ENCODE results near the gene C2orf76.

The C2orf76 gene

DNA sequence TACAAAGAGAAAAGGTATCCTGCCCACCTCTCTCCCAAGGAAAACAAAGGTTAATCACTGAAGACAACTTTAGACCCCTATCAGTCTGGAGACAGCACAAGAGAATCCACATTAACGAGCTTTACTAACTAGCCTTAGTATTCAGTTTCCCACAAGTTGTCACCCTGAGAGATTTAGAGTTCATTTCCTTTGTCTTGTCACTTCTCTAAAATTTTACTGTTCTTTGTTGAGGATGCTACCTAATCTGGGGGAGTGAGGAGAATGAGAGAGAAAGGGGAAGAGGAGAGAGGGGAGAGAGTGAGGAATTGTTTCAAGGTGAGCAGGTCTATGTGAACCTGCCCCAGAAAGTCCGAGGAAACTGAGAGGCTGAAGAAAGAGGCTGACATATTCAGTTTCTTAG, 28.4 kb downstream of the C2orf76 start:
- no peak for DNase-seq (ENCODE audit: low read depth in 3 of 3)

- no peak for DNase-seq (ENCODE audit: low read depth in 3 of 3)
These were observed 28.9 kb downstream of the C2orf76 start for GRCh38 chr2:119337749-119338148.

- no peak for DNase-seq (ENCODE audit: low read depth in 3 of 3)
These were observed 32.8 kb downstream of the C2orf76 start for GRCh38 chr2:119333833-119334232.

- DNase-seq (ENCODE audit: low read depth in 3 of 3) = no peak
These were observed 33.3 kb downstream of the C2orf76 start for GRCh38 chr2:119333360-119333759.

- no peak for DNase-seq (ENCODE audit: low read depth in 3 of 3)
These were observed 33.7 kb downstream of the C2orf76 start for GRCh38 chr2:119332953-119333352.

DNA sequence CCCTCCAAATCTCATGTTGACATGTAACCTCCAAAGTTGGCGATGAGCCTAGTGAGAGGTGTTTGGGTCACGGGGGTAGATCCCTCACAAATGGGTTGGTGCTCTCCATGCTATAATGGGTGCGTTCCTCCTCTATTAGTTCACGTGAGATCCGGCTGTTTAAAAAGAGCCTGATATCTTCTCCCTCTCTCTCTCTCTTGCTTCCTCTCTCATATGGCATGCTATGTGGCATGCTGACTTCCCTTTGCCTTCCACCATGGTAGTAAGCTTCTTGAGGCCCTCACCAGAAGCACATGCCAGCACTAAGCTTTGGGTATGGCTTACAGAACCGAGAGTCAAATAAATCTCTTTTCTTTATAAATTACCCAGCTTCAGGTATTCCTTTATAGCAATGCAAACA, 39.2 kb downstream of the C2orf76 start:
- DNase-seq (ENCODE audit: low read depth in 3 of 3) = no peak

DNA sequence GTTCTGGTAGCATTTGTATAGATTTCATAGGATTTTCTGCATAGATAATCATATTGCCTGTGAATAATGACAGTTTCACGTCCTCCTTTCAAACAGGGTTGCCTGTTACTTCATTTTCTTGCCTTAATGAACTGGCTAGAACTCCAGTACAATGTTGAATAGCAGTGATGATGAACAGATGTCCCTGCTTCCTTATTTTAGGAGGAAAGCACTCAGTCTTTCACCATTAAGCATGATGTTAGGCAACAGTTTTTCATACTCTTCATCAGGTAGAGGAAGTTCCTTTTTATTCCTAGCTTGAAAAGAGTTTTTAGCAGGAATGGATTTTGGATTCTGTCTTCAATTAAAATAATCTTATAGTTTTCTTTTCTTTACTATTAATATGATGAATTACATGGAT, 39.7 kb downstream of the C2orf76 start:
- no peak for DNase-seq (ENCODE audit: low read depth in 3 of 3)

DNA sequence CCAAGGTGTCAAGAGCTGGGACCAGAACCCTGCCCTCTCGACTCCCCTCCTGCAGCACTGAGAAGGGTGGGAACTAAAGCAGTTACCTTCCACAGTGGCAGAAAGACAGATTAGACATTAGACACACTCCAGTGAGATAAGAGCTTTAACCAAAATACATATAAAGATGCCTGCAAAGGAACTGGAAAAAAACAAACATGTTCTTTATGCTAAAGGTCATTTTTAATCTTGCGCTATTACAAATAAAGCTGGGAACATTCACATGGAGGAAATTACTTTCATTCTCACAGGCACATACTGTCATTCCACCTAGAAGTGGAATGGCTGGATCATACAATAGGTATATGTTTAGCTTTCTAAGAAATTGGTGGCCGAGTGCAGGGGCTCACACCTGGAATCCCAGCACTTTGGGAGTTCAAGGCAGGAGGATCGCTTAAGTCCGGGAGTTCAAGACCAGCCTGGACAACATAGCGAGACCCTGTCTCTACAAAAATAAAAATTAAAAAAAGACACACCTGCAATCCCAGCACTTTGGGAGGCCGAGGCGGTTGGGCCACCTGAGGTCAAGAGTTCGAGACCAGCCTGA, 41.9 kb downstream of the C2orf76 start:
- DNase-seq (ENCODE audit: low read depth in 3 of 3) = no peak

GRCh38 chr2:119323459-119323858, 43.2 kb downstream of the C2orf76 start:
- DNase-seq (ENCODE audit: low read depth in 3 of 3) = no peak

DNA sequence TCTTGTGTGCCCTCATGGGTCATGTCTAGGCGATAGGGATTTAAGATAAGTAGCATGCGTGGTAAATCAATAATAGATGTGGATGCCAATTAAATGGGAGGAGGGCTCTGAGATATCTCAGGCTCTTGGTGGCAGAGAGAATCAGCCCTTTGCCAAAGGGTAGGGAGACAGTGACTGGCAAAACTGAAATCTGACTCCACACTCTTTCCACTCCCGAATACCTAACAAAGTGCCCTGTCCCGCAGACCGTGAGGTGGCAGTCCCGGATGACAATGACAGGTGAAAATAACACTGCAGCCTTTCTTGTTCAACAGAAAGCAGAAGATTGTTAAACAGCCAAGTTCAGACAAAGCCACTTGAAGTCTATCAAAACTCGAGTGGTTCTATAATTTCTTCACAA, 47.0 kb downstream of the C2orf76 start:
- DNase-seq (ENCODE audit: low read depth in 3 of 3) = no peak

DNA sequence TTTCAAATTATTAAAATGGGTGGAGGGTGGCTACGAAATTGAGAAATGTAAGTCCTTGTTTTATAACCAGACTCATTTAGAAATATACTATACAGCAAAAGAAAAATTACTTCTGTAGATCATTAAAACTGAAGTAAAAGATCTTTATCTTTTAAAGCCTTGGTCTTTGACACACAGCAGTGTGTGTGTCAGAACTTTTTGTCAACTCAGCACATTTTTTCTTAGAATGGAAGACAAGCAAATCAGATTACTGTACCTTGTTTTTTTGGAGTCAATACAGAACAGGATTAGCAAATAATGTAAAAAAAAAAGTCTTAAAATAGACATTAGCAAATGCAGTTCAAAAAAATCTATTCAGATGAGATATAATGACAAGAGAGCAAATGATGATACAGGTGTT, 49.1 kb downstream of the C2orf76 start:
- no peak for DNase-seq (ENCODE audit: low read depth in 3 of 3)

DNA sequence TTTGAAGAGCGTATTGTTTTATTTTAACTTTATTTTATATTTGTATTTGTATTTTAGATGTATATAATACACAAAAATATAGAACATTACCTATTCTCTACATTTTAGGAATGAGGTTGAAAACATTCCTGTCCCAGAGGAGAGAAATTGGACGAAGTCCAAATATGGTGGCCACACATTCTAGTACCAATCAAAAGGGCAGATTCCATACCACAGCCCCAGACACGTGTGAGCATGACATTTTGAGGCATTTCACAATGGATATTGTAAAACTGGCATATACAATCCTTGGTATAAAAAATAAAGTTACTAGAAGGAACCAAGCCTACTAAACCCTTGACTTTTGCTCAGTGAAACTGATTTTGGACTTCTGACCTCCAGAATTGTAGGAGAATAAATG, 50.6 kb downstream of the C2orf76 start:
- DNase-seq (ENCODE audit: low read depth in 3 of 3) = no peak

GRCh38 chr2:119315241-119315925, 51.3 kb downstream of the C2orf76 start:
- no peak for DNase-seq (ENCODE audit: low read depth in 3 of 3)

- DNase-seq (ENCODE audit: low read depth in 3 of 3) = no peak
These were observed 54.8 kb downstream of the C2orf76 start for GRCh38 chr2:119311831-119312230.

GRCh38 chr2:119311371-119311770, 55.3 kb downstream of the C2orf76 start:
- DNase-seq (ENCODE audit: low read depth in 3 of 3) = no peak

GRCh38 chr2:119308793-119309330, 57.8 kb downstream of the C2orf76 start:
- DNase-seq (ENCODE audit: low read depth in 3 of 3) = no peak

DNA sequence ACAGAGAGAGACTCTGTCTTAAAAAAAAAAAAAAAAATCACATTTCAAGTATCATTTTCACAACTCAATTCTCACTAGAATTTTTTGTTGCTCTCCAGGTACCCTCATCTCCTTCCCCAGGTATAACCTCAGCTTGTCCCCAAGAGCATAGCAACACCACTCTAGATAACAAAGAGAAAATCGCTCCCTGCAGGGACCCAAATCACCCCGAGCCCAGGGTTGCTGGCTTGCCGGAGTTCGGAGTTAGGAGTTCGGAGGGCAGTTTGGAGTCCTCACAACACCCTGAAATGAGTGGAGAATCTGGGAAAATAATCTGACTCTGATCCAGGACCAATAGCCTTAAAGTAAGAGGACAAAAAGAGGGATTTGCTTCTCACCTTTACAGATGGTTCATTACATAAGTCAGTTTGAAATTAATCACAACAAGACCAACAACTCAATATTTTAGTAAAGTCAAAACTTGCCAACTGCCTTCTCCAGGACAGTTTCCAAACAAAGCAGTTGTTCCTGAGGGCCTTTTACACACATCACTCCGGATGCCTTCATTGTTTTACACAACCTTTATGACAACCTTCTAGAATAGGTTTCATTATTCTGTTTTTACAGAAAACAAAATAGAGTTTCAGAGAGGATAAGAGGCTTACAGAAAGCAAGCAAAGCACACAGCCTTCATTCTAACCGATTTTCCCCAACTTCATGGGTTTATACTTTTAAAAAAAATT, 59.1 kb downstream of the C2orf76 start:
- no peak for DNase-seq (ENCODE audit: low read depth in 3 of 3)

GRCh38 chr2:119306196-119306590, 60.4 kb downstream of the C2orf76 start:
- no peak for DNase-seq (ENCODE audit: low read depth in 3 of 3)

DNA sequence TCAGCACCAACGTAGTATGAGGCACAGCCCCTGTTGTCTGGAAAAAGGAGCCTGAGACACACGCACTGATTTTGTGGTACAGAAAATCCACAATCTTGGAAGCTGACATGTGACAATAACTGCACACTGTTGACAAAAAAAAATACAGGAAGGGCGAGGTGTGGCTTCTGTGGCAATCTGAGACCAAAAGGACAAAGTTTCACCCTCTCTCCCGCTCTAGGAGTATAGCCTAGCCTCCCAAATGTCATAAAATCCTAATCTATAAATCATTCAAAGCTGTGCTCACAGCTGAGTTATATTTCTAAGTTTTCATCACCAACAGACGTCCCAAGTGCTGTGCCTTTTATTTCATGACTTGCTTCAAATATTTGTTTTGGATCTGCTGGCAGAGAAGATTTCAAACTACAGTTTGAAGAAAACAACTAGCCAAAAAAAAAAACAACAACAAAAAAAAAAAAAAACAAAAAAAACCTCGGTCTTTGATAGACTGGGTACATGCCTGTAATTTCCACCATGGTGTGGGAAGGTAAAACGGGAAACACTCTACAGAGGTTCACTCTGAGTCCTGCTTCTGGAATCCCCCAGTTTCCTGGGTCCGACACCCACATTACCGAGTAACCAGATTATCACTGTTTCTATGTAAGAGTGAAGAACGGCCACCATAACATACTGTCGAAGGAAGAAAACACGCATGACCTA, 61.0 kb downstream of the C2orf76 start:
- DNase-seq (ENCODE audit: low read depth in 3 of 3) = no peak

DNA sequence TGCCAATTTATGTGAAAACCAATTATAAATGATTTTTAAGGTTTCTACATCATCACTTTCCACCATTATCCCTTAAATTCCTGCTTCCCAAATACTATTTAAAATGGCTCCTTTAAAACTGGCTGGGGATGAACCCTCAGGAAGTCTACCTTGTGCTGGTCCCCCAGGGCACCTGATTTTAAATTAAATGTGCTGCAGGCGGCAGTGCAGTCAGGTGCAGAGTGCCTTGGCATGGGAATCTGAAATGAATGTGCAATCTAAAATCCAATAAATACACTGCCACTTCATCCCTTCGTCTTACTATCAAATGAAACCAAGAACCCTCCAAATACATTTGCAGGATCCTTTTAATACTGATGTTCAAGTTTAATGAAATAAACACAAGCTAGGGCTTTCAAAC, 61.8 kb downstream of the C2orf76 start:
- DNase-seq (ENCODE audit: low read depth in 3 of 3) = no peak

- no peak for DNase-seq (ENCODE audit: low read depth in 3 of 3)
These were observed 65.2 kb downstream of the C2orf76 start for GRCh38 chr2:119301413-119301812.

DNA sequence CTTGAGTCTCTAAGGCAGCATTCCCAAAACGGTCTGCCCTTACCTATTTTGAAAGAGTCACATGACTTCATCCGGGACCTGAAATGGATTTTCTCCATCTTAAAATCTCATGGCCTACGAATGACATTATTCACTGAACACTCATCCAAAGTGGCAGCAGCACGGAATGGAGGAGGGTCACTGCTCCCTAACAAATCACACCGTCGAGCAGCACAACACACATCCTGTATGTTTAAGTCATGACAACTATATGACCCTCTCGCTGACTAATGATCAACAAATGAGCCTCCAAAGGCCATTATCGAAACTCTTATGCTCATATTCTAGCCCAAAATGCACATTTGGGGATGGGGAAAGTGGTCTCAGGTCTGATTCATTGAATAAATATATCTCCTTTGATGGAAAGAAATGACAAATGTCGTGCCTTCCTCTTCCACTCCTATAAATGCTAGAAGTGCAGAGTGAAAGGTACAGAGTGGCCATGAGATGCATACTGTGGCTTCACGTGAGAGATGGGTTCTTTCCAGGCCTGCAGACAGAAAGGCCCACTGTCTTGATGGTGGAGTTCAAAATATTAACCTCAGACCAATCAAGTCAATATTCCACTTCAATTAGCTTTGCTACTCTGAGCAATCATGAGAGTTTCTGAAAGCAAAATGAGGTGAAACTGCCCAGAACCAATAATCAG, 70.8 kb downstream of the C2orf76 start:
- no peak for DNase-seq (ENCODE audit: low read depth in 3 of 3)

Measured in stimulated activated CD4-positive, alpha-beta T cell treated with anti-CD3 and anti-CD28 coated beads, TNF-alpha, amount 100 ng/mL, for 4 hours (primary cell).